Neural cell (in vitro differentiated cells): ENCODE results near the gene PPP1R14B. TPM values are rescaled to one million over a fixed set of nuclear protein-coding genes. Genes with fewer than 3 reads are reported as not detected.

Experiments used
- H2AFZ ChIP-seq: fragments of 200-600, 300-800 bp; sonication (generic), shearing (Covaris generic); 2 replicates; pipeline ENCODE4 v1.6.0; 2014; ENCODE audit warnings: low read depth, mild to moderate bottlenecking, antibody characterized with exemption, low read length, moderate library complexity
- H3F3A ChIP-seq: fragments of 200-600 bp; shearing (Covaris generic); 2 replicates; pipeline ENCODE4 v1.6.1; 2016; ENCODE audit warnings: mild to moderate bottlenecking, moderate library complexity, mixed read lengths, antibody characterized with exemption, low read length; ENCODE audit not compliant: insufficient read depth, poor library complexity, severe bottlenecking
- H3K27ac ChIP-seq: fragments of 200-600, 300-800 bp; sonication (generic), shearing (Covaris generic); 2 replicates; pipeline ENCODE4 v1.5.1; 2014; ENCODE audit warnings: mild to moderate bottlenecking, low read length, moderate library complexity
- H3K27me3 ChIP-seq: fragments of 300-800, 200-600 bp; sonication (generic), shearing (Covaris generic); 2 replicates; pipeline ENCODE4 v1.6.0; 2014; ENCODE audit warnings: mild to moderate bottlenecking, low read depth, low read length, moderate library complexity; ENCODE audit not compliant: insufficient read depth
- H3K36me3 ChIP-seq: fragments of 300-800, 200-600 bp; sonication (generic), shearing (Covaris generic); 2 replicates; pipeline ENCODE4 v1.5.1; 2014; ENCODE audit warnings: mild to moderate bottlenecking, antibody characterized with exemption, low read length, moderate library complexity; ENCODE audit not compliant: insufficient read depth
- H3K4me2 ChIP-seq: fragments of 300-800, 200-600 bp; sonication (generic), shearing (Covaris generic); 2 replicates; pipeline ENCODE4 v1.6.0; 2014; ENCODE audit warnings: mild to moderate bottlenecking, low read length
- H3K4me3 ChIP-seq: fragments of 300-800, 200-600 bp; sonication (generic), shearing (Covaris generic); 2 replicates; pipeline ENCODE4 v1.5.1; 2014; ENCODE audit warnings: mild to moderate bottlenecking, low read length, moderate library complexity
- H3K79me2 ChIP-seq: fragments of 200-600 bp; shearing (Covaris generic); replicated peaks from 2 replicates; pipeline ENCODE4 v1.6.0; 2014; ENCODE audit warnings: mild to moderate bottlenecking, low read length, moderate library complexity; ENCODE audit not compliant: insufficient read depth
- H3K9ac ChIP-seq: fragments of 300-800, 200-600 bp; sonication (generic), shearing (Covaris generic); 2 replicates; pipeline ENCODE4 v1.6.1; 2016; ENCODE audit warnings: mild to moderate bottlenecking, low read length, mixed read lengths
- H3K9me2 ChIP-seq: fragments of 200-600 bp; shearing (Covaris generic); 2 replicates; pipeline ENCODE4 v1.6.1; 2016; ENCODE audit warnings: mild to moderate bottlenecking, low read length, mixed read lengths; ENCODE audit not compliant: insufficient read depth
- H3K9me3 ChIP-seq: fragments of 200-600, 300-800 bp; sonication (generic), shearing (Covaris generic); 2 replicates; pipeline ENCODE4 v1.6.1; 2016; ENCODE audit warnings: mild to moderate bottlenecking, mixed run types, low read length, moderate library complexity, mixed read lengths
- H4K20me1 ChIP-seq: fragments of 200-600 bp; shearing (Covaris generic); 2 replicates; pipeline ENCODE4 v1.6.1; 2016; ENCODE audit warnings: mild to moderate bottlenecking, mixed run types; ENCODE audit not compliant: insufficient read depth
- CTCF ChIP-seq: fragments of 450-650 bp; IDR thresholded peaks from 2 replicates; pipeline ENCODE4 v1.5.1; 2014; ENCODE audit warnings: antibody characterized with exemption, mild to moderate bottlenecking, moderate library complexity; ENCODE audit not compliant: poor library complexity, severe bottlenecking
- EP300 ChIP-seq: fragments of 450-650 bp; conservative IDR thresholded peaks from 2 replicates; pipeline ENCODE4 v1.6.1; 2014; ENCODE audit warnings: antibody characterized with exemption, mild to moderate bottlenecking, moderate library complexity; ENCODE audit not compliant: poor library complexity, severe bottlenecking
- EZH2 ChIP-seq: fragments of 200-600, 300-800 bp; shearing (Covaris generic), sonication (generic); IDR thresholded peaks from 2 replicates; pipeline ENCODE4 v1.6.1; 2014; ENCODE audit warnings: antibody characterized with exemption, low read length, borderline replicate concordance, mild to moderate bottlenecking; ENCODE audit not compliant: insufficient read depth, poor library complexity, severe bottlenecking
- MXI1 ChIP-seq: fragments of 450-650 bp; conservative IDR thresholded peaks from 2 replicates; pipeline ENCODE4 v1.6.1; 2014; ENCODE audit warnings: antibody characterized with exemption, mild to moderate bottlenecking; ENCODE audit not compliant: poor library complexity, severe bottlenecking
- POLR2AphosphoS5 ChIP-seq: IDR thresholded peaks from 2 replicates; pipeline ENCODE4 v1.6.1; 2012
- RAD21 ChIP-seq: fragments of 450-650 bp; conservative IDR thresholded peaks from 2 replicates; pipeline ENCODE4 v1.6.1; 2014; ENCODE audit warnings: antibody characterized with exemption, mild to moderate bottlenecking, moderate library complexity
- SMC3 ChIP-seq: fragments of 450-650 bp; conservative IDR thresholded peaks from 2 replicates; pipeline ENCODE4 v1.6.1; 2014; ENCODE audit warnings: antibody characterized with exemption, mild to moderate bottlenecking, moderate library complexity; ENCODE audit not compliant: poor library complexity
- TAF1 ChIP-seq: IDR thresholded peaks from 2 replicates; pipeline ENCODE4 v1.6.1; 2012; ENCODE audit warnings: low read depth
- polyA plus RNA-seq: library from polyadenylated mRNA; depleted of rRNA; stranded (reverse); fragments of >200 nt; gene quantifications from 2 replicates; pipeline ENCODE4 v1.2.3, GENCODE V29; 2014
- TF ChIP-seq, protein P1 (sequence below): IDR thresholded peaks from 2 replicates; pipeline ENCODE4 v1.6.1; 2012; ENCODE audit warnings: borderline replicate concordance

Gene PPP1R14B
- polyA plus RNA-seq, 1 donor from 2014 or later = 400 TPM

- Histone ChIP-seq H3K36me3 (no peaks in the 10 kb centered on the region), H3K9me3 (no peaks in the 10 kb centered on the region), H3K9me2 (no peaks in the 10 kb centered on the region), H3K27ac (no peak overlapping the region), H4K20me1 (no peaks in the 10 kb centered on the region), H3K9ac (no peak overlapping the region), H3F3A (no peaks in the 10 kb centered on the region), H3K79me2 (peaks cover 3% of the 10 kb centered on the region), H3K4me3 (no peak overlapping the region), H3K27me3 (no peaks in the 10 kb centered on the region), H2AFZ (no peak overlapping the region), H3K4me2 (no peak overlapping the region)
- TF ChIP-seq MXI1 = no peak
- no peak for TF ChIP-seq RAD21
- no peak for TF ChIP-seq POLR2AphosphoS5
- TF ChIP-seq CTCF = no peak
- TF ChIP-seq SMC3 = no peak
- TF ChIP-seq, protein P1, sequence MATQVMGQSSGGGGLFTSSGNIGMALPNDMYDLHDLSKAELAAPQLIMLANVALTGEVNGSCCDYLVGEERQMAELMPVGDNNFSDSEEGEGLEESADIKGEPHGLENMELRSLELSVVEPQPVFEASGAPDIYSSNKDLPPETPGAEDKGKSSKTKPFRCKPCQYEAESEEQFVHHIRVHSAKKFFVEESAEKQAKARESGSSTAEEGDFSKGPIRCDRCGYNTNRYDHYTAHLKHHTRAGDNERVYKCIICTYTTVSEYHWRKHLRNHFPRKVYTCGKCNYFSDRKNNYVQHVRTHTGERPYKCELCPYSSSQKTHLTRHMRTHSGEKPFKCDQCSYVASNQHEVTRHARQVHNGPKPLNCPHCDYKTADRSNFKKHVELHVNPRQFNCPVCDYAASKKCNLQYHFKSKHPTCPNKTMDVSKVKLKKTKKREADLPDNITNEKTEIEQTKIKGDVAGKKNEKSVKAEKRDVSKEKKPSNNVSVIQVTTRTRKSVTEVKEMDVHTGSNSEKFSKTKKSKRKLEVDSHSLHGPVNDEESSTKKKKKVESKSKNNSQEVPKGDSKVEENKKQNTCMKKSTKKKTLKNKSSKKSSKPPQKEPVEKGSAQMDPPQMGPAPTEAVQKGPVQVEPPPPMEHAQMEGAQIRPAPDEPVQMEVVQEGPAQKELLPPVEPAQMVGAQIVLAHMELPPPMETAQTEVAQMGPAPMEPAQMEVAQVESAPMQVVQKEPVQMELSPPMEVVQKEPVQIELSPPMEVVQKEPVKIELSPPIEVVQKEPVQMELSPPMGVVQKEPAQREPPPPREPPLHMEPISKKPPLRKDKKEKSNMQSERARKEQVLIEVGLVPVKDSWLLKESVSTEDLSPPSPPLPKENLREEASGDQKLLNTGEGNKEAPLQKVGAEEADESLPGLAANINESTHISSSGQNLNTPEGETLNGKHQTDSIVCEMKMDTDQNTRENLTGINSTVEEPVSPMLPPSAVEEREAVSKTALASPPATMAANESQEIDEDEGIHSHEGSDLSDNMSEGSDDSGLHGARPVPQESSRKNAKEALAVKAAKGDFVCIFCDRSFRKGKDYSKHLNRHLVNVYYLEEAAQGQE = no peak
- TF ChIP-seq EP300 = no peak
- no peak for TF ChIP-seq EZH2
- no peak for TF ChIP-seq TAF1
These were observed 25.9 kb downstream of the PPP1R14B start for GRCh38 chr11:64220798-64221197.

DNA sequence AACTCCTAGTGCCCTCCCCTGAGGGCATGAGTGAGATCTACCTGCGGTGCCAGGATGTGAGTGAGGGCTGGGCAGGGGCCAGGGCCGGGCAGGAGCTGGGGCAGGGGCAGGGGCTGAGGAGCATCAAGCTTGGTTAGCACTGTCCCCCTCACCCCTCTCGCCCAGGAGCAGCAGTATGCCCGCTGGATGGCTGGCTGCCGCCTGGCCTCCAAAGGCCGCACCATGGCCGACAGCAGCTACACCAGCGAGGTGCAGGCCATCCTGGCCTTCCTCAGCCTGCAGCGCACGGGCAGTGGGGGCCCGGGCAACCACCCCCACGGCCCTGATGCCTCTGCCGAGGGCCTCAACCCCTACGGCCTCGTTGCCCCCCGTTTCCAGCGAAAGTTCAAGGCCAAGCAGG lies 26.5 kb downstream of the PPP1R14B start:
- no peaks in the 10 kb centered on the region for H3K79me2 ChIP-seq
- TF ChIP-seq SMC3 (no peak), EZH2 (no peak), MXI1 (no peak), EP300 (no peak), POLR2AphosphoS5 (no peak), RAD21 (no peak), TAF1 (no peak), CTCF (no peak)
- TF ChIP-seq, protein P1 = no peak
- no peak overlapping the region for H3K9ac ChIP-seq
- H3K36me3 ChIP-seq = no peaks in the 10 kb centered on the region
- no peaks in the 10 kb centered on the region for H4K20me1 ChIP-seq
- no peaks in the 10 kb centered on the region for H3K9me2 ChIP-seq
- no peak overlapping the region for H3K4me3 ChIP-seq
- no peak overlapping the region for H3K4me2 ChIP-seq
- no peak overlapping the region for H2AFZ ChIP-seq
- H3K9me3 ChIP-seq = no peaks in the 10 kb centered on the region
- no peaks in the 10 kb centered on the region for H3F3A ChIP-seq
- no peaks in the 10 kb centered on the region for H3K27me3 ChIP-seq
- no peak overlapping the region for H3K27ac ChIP-seq
